ENCODE results near the gene PIK3C2A. TPM values are rescaled to one million over a fixed set of nuclear protein-coding genes. Genes with fewer than 3 reads are reported as not detected.

Gene PIK3C2A
- total and polyA plus RNA-seq, 2 of the 8 experiments (the other 6 are each of a cell fraction or from before 2014, with no cell fraction given): 20.1 to 127 TPM

Other genes starting within 250 kb of the PIK3C2A start
- 25.0 and 25.6 TPM in 2 replicates for gene PLEKHA7, start 193.6 kb downstream of the PIK3C2A start, total RNA-seq (2021; fragmentation: NEBNext Ultra II Directional; extraction: Animal tissue kit (Norgen Biotek cat#: 25700))
- gene PLEKHA7, start 193.6 kb downstream of the PIK3C2A start, polyA plus RNA-seq (2011; rRNA removed): 11.4 and 13.6 TPM in 2 replicates
- gene RPS13, start 130.3 kb downstream of the PIK3C2A start, total RNA-seq (2021; fragmentation: NEBNext Ultra II Directional; extraction: Animal tissue kit (Norgen Biotek cat#: 25700)): 1,310 and 1,336 TPM in 2 replicates
- gene RPS13, start 130.3 kb downstream of the PIK3C2A start, polyA plus RNA-seq (2011; rRNA removed): 1,818 and 2,270 TPM in 2 replicates
- gene NUCB2, start 68.8 kb upstream of the PIK3C2A start, total RNA-seq (2021; fragmentation: NEBNext Ultra II Directional; extraction: Animal tissue kit (Norgen Biotek cat#: 25700)): 27.9 and 34.2 TPM in 2 replicates
- 4.1 and 9.0 TPM in 2 replicates for gene NUCB2, start 68.8 kb upstream of the PIK3C2A start, polyA plus RNA-seq (2011; rRNA removed)
- gene NCR3LG1, start 143.8 kb upstream of the PIK3C2A start, total RNA-seq (2021; fragmentation: NEBNext Ultra II Directional; extraction: Animal tissue kit (Norgen Biotek cat#: 25700)): 1.7 and 1.9 TPM in 2 replicates
- gene NCR3LG1, start 143.8 kb upstream of the PIK3C2A start, polyA plus RNA-seq (2011; rRNA removed): 0.49 and 0.68 TPM in 2 replicates
- 6.3 and 8.3 TPM in 2 replicates for gene KCNJ11, start 180.7 kb upstream of the PIK3C2A start, total RNA-seq (2021; fragmentation: NEBNext Ultra II Directional; extraction: Animal tissue kit (Norgen Biotek cat#: 25700))
- 3.8 and 6.5 TPM in 2 replicates for gene KCNJ11, start 180.7 kb upstream of the PIK3C2A start, polyA plus RNA-seq (2011; rRNA removed)

Measured in H1 (cell line).